ENCODE data around the gene TBL2.
"Not testable (repeated sequence)": the region's sequence is repeated elsewhere in the genome, so short reads cannot be mapped to it uniquely, and the experiment has no call there.

TBL2 gene

DNA sequence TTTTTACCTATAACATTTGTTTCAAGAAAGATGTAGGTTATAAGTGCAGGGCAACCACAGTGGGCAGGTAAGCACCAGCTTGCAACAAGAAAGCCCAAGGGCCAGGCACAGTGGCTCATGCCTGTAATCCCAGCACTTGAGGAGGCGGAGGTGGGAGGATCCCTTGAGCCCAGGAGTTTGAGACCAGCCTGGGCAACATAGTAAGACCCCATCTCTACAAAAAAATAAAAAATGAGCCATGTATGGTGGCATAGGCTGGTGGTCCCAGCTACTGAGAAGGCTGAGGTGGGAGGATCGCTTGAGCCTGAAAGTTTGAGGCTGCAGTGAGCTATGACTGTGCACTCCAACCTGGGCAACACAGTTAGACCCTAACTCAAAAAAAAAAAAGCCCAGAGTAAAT, 33.7 kb downstream of the TBL2 start:
- peaks cover 59% of the 10 kb centered on the region for H3K36me3 ChIP-seq
- H3K9me3 ChIP-seq: no peaks in the 10 kb centered on the region

GRCh38 chr7:73541722-73542121, 36.7 kb downstream of the TBL2 start:
- Histone ChIP-seq H3K9me3 (no peaks in the 10 kb centered on the region), H3K36me3 (peaks cover 71% of the 10 kb centered on the region), H3K27ac (no peak overlapping the region), H3K27me3 (no peaks in the 10 kb centered on the region), H3K4me3 (ENCODE audit: low read depth in 1 of 2, low read length in 1 of 2) (no peak overlapping the region), H3K4me1 (ENCODE audit: control insufficient read depth in 1 of 2, insufficient read depth in 1 of 2, low read depth in 1 of 2, low read length in 1 of 2) (no peaks in the 10 kb centered on the region)
- TF ChIP-seq CTCF (IDR thresholded peaks at IDR 0.05): no peak

More for the DNA sequence above, 33.7 kb downstream of the TBL2 start:
- H3K27ac ChIP-seq: no peak overlapping the region
- no peak overlapping the region for H3K4me3 ChIP-seq (ENCODE audit: low read depth in 1 of 2, low read length in 1 of 2)
- H3K4me1 ChIP-seq (ENCODE audit: control insufficient read depth in 1 of 2, insufficient read depth in 1 of 2, low read depth in 1 of 2, low read length in 1 of 2): no peaks in the 10 kb centered on the region
- TF ChIP-seq CTCF (IDR thresholded peaks at IDR 0.05): no peak
- H3K27me3 ChIP-seq: no peaks in the 10 kb centered on the region

- H3K4me3 ChIP-seq (ENCODE audit: low read depth in 1 of 2, low read length in 1 of 2): no peak overlapping the region
- no peaks in the 10 kb centered on the region for H3K9me3 ChIP-seq
- no peaks in the 10 kb centered on the region for H3K27me3 ChIP-seq
- no peak for TF ChIP-seq CTCF (IDR thresholded peaks at IDR 0.05)
- H3K4me1 ChIP-seq (ENCODE audit: control insufficient read depth in 1 of 2, insufficient read depth in 1 of 2, low read depth in 1 of 2, low read length in 1 of 2): no peaks in the 10 kb centered on the region
- no peak overlapping the region for H3K27ac ChIP-seq
- peaks cover 85% of the 10 kb centered on the region for H3K36me3 ChIP-seq
These were observed 38.7 kb downstream of the TBL2 start for GRCh38 chr7:73539709-73540108.

DNA sequence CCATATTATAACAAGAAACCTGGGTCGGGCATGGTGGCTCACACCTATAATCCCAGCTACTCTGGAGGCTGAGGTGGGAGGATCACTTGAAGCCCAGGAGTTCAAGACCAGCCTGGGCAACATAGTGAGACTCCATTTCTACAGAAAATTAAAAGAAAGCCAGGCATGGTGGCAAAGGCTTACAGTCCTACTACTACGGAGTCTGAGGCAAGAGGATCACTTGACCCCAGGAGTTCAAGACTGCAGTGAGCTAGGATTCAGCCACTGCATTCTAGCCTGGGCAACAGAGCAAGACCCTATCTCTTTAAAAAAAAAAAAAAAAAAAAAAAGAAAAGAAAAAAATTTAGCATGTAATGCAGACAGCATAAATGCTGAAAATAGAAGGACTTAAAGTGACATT, 39.9 kb downstream of the TBL2 start:
- not testable (repeated sequence) for H3K27me3 ChIP-seq; H3K4me3 ChIP-seq (ENCODE audit: low read depth in 1 of 2, low read length in 1 of 2); H3K27ac ChIP-seq; H3K9me3 ChIP-seq; H3K4me1 ChIP-seq (ENCODE audit: control insufficient read depth in 1 of 2, insufficient read depth in 1 of 2, low read depth in 1 of 2, low read length in 1 of 2)
- H3K36me3 ChIP-seq: peaks cover 85% of the 10 kb centered on the region

DNA sequence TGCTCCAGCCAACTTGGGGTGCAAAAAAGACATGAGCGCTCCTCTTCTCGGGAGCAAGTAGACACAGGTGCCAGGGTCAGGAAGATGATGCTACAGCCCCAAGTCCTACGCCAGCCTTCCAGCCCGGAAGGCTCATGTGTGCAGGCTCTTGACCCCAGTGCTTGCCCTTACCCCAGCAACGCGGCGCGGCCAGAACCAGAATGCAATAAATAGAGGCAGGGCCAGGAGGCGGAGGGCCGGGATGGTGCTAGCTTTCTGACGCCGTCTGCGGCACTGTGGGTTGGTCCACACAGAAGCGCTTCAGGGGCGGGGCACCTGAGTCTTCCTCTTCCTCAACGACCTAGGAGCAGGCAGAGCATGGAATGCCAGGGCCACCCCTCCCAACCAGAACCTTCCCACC, 41.3 kb downstream of the TBL2 start:
- H3K4me3 ChIP-seq (ENCODE audit: low read depth in 1 of 2, low read length in 1 of 2): no peak overlapping the region
- peaks cover 77% of the 10 kb centered on the region for H3K36me3 ChIP-seq
- no peak overlapping the region for H3K27ac ChIP-seq
- TF ChIP-seq CTCF (IDR thresholded peaks at IDR 0.05): no peak
- no peaks in the 10 kb centered on the region for H3K4me1 ChIP-seq (ENCODE audit: control insufficient read depth in 1 of 2, insufficient read depth in 1 of 2, low read depth in 1 of 2, low read length in 1 of 2)
- no peaks in the 10 kb centered on the region for H3K9me3 ChIP-seq
- H3K27me3 ChIP-seq: no peaks in the 10 kb centered on the region

DNA sequence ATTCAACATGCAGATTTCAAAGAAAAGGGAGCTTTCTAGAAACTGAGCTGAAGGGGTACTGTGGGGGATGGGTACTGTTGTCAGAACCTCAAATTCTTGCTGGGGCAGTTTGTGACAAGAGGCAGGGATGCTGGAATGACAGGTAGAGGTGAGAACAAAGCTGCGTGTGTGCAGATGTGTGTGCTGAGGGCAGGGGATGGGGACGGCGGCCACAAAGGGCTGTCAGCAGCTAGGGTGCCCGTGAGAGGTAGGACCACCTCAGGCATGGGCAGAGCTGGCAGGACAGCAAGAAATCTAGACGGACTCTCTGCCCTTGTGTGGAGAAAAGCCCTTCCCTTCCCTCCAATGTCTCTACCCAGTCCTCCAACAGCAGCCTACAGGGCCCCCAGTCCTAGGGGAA, 41.9 kb downstream of the TBL2 start:
- no peak overlapping the region for H3K27ac ChIP-seq
- H3K27me3 ChIP-seq: no peaks in the 10 kb centered on the region
- no peaks in the 10 kb centered on the region for H3K4me1 ChIP-seq (ENCODE audit: control insufficient read depth in 1 of 2, insufficient read depth in 1 of 2, low read depth in 1 of 2, low read length in 1 of 2)
- no peak for TF ChIP-seq CTCF (IDR thresholded peaks at IDR 0.05)
- no peak overlapping the region for H3K4me3 ChIP-seq (ENCODE audit: low read depth in 1 of 2, low read length in 1 of 2)
- no peaks in the 10 kb centered on the region for H3K9me3 ChIP-seq
- H3K36me3 ChIP-seq: peaks cover 71% of the 10 kb centered on the region

GRCh38 chr7:73535918-73536317, 42.5 kb downstream of the TBL2 start:
- H3K27me3 ChIP-seq; H3K4me1 ChIP-seq (ENCODE audit: control insufficient read depth in 1 of 2, insufficient read depth in 1 of 2, low read depth in 1 of 2, low read length in 1 of 2); H3K4me3 ChIP-seq (ENCODE audit: low read depth in 1 of 2, low read length in 1 of 2); H3K27ac ChIP-seq; H3K9me3 ChIP-seq: not testable (repeated sequence)
- H3K36me3 ChIP-seq: peaks cover 70% of the 10 kb centered on the region

All from neutrophil (primary cell).